Urothelium cell line (cell line): ENCODE measurements around the gene AIMP1.
"Not testable (repeated sequence)": the region's sequence is repeated elsewhere in the genome, so short reads cannot be mapped to it uniquely, and the experiment has no call there.

Source experiments
- DNase-seq: peaks from one replicate; pipeline ENCODE4 v3.0.0; 2011; ENCODE audit warnings: low spot score, mixed read lengths
- FAIRE-seq: peaks from 2 replicates; lab custom pipeline; 2011; peaks lifted over from hg19 to GRCh38; lab: Jason Lieb, UNC

Gene AIMP1

GRCh38 chr4:106306561-106306960, 9.8 kb upstream of the AIMP1 start:
- DNase-seq: no peak
- FAIRE-seq: no peak

GRCh38 chr4:106312377-106312776, 4.0 kb upstream of the AIMP1 start:
- DNase-seq (no peak), FAIRE-seq (no peak)

- FAIRE-seq: no peak
- no peak for DNase-seq
Observed at GRCh38 chr4:106312997-106313522, 3.3 kb upstream of the AIMP1 start.

GRCh38 chr4:106314960-106315359, 1.4 kb upstream of the AIMP1 start:
- FAIRE-seq (no peak), DNase-seq (no peak)

- DNase-seq (peak; percentile 12), FAIRE-seq (no peak)
Observed at GRCh38 chr4:106315476-106315967, 828 bp upstream of the AIMP1 start.

- DNase-seq (no peak), FAIRE-seq (no peak)
Observed at GRCh38 chr4:106316773-106317409, 541 bp downstream of the AIMP1 start.

- FAIRE-seq: no peak
- DNase-seq: no peak
Observed at GRCh38 chr4:106317815-106318214, 1.5 kb downstream of the AIMP1 start.

- DNase-seq (no peak), FAIRE-seq (no peak)
Observed at GRCh38 chr4:106318511-106318910, 2.2 kb downstream of the AIMP1 start.

GRCh38 chr4:106320235-106320634, 3.9 kb downstream of the AIMP1 start:
- FAIRE-seq: no peak
- DNase-seq: no peak

GRCh38 chr4:106321168-106321567, 4.8 kb downstream of the AIMP1 start:
- not testable (repeated sequence) for DNase-seq, FAIRE-seq

GRCh38 chr4:106321814-106322213, 5.5 kb downstream of the AIMP1 start:
- DNase-seq, FAIRE-seq: not testable (repeated sequence)

- no peak for FAIRE-seq
- no peak for DNase-seq
Observed at GRCh38 chr4:106323119-106323518, 6.8 kb downstream of the AIMP1 start.

- FAIRE-seq: no peak
- no peak for DNase-seq
Observed at GRCh38 chr4:106325800-106326199, 9.4 kb downstream of the AIMP1 start.

GRCh38 chr4:106329041-106329618, 12.8 kb downstream of the AIMP1 start:
- FAIRE-seq (no peak), DNase-seq (peak; percentile 30)

- DNase-seq (no peak), FAIRE-seq (no peak)
Observed at GRCh38 chr4:106333186-106333585, 16.8 kb downstream of the AIMP1 start.

GRCh38 chr4:106334741-106335470, 18.6 kb downstream of the AIMP1 start:
- DNase-seq (no peak), FAIRE-seq (no peak)

- DNase-seq (no peak), FAIRE-seq (no peak)
Observed at GRCh38 chr4:106336618-106337017, 20.3 kb downstream of the AIMP1 start.

GRCh38 chr4:106337916-106338315, 21.6 kb downstream of the AIMP1 start:
- FAIRE-seq (no peak), DNase-seq (no peak)

GRCh38 chr4:106338671-106339070, 22.3 kb downstream of the AIMP1 start:
- FAIRE-seq: no peak
- DNase-seq: no peak

GRCh38 chr4:106339431-106339830, 23.1 kb downstream of the AIMP1 start:
- DNase-seq (no peak), FAIRE-seq (no peak)

GRCh38 chr4:106340774-106341173, 24.4 kb downstream of the AIMP1 start:
- DNase-seq (no peak), FAIRE-seq (no peak)
